Trophoblast cell (in vitro differentiated cells and primary cell): ENCODE measurements around the gene MYH11.

ENCODE experiments used
- DNase-seq, 2 donors: peaks; one replicate each; pipeline ENCODE4 v3.0.0-alpha.2; 2016
- H2AFZ ChIP-seq: 2 replicates; pipeline ENCODE4 v1.6.1; 2013; ENCODE audit warnings: low read length, moderate library complexity, mild to moderate bottlenecking; ENCODE audit not compliant: insufficient read depth, poor library complexity
- H2AK5ac ChIP-seq: 2 replicates; pipeline ENCODE4 v1.6.1; 2013; ENCODE audit warnings: mild to moderate bottlenecking, low read length
- H2BK120ac ChIP-seq: 2 replicates; pipeline ENCODE4 v1.6.1; 2013; ENCODE audit warnings: low read length, mild to moderate bottlenecking, moderate library complexity; ENCODE audit not compliant: insufficient read depth, poor library complexity
- H2BK12ac ChIP-seq: 2 replicates; pipeline ENCODE4 v1.6.1; 2013; ENCODE audit warnings: mild to moderate bottlenecking, low read length, moderate library complexity
- H2BK5ac ChIP-seq: 2 replicates; pipeline ENCODE4 v1.6.1; 2013; ENCODE audit warnings: low read length, low read depth, moderate library complexity, mild to moderate bottlenecking; ENCODE audit not compliant: poor library complexity
- H3K14ac ChIP-seq: 2 replicates; pipeline ENCODE4 v1.6.1; 2013; ENCODE audit warnings: mild to moderate bottlenecking, low read length
- H3K18ac ChIP-seq: 2 replicates; pipeline ENCODE4 v1.6.1; 2013; ENCODE audit warnings: mild to moderate bottlenecking, low read length
- H3K23ac ChIP-seq: 2 replicates; pipeline ENCODE4 v1.6.1; 2013; ENCODE audit warnings: low read length
- H3K27ac ChIP-seq: 2 replicates; pipeline ENCODE4 v1.5.1; 2013; ENCODE audit warnings: low read depth, mild to moderate bottlenecking, inconsistent platforms, low read length, moderate library complexity
- H3K27me3 ChIP-seq: 2 replicates; pipeline ENCODE4 v1.6.1; 2013; ENCODE audit warnings: inconsistent platforms, mild to moderate bottlenecking, low read length, moderate library complexity; ENCODE audit not compliant: insufficient read depth
- H3K36me3 ChIP-seq, 2 experiments: 1 replicate in 1 of 2; 2 replicates in 1 of 2; pipeline ENCODE4 v1.6.1; 2013; ENCODE audit warnings: low read length in 2 of 2, mild to moderate bottlenecking in 2 of 2, moderate library complexity in 1 of 2; ENCODE audit not compliant: insufficient read depth in 2 of 2, control insufficient read depth in 1 of 2
- H3K4ac ChIP-seq: 2 replicates; pipeline ENCODE4 v1.6.1; 2013; ENCODE audit warnings: low read depth, mild to moderate bottlenecking, low read length, moderate library complexity
- H3K4me1 ChIP-seq, 2 experiments: 1 replicate in 1 of 2; 2 replicates in 1 of 2; pipeline ENCODE4 v1.6.1; 2013; ENCODE audit warnings: low read length in 2 of 2, mild to moderate bottlenecking in 2 of 2, moderate library complexity in 1 of 2; ENCODE audit not compliant: insufficient read depth in 2 of 2, control insufficient read depth in 1 of 2
- H3K4me2 ChIP-seq: 2 replicates; pipeline ENCODE4 v1.6.1; 2013; ENCODE audit warnings: inconsistent platforms, mild to moderate bottlenecking, low read length, moderate library complexity
- H3K4me3 ChIP-seq: 2 replicates; pipeline ENCODE4 v1.5.1; 2013; ENCODE audit warnings: mild to moderate bottlenecking, low read depth, low read length, inconsistent platforms
- H3K79me1 ChIP-seq: one replicate; pipeline ENCODE4 v1.6.1; 2013; ENCODE audit warnings: low read length
- H3K79me2 ChIP-seq: 2 replicates; pipeline ENCODE4 v1.6.1; 2013; ENCODE audit warnings: low read length, mild to moderate bottlenecking; ENCODE audit not compliant: control insufficient read depth, insufficient read depth, poor library complexity
- H3K9ac ChIP-seq: 2 replicates; pipeline ENCODE4 v1.6.1; 2013; ENCODE audit warnings: mild to moderate bottlenecking, low read length
- H3K9me3 ChIP-seq: 2 replicates; pipeline ENCODE4 v1.6.1; 2013; ENCODE audit warnings: low read depth, mild to moderate bottlenecking, control low read depth, inconsistent platforms, low read length; ENCODE audit not compliant: insufficient read depth
- H4K12ac ChIP-seq: 2 replicates; pipeline ENCODE4 v1.6.1; 2013; ENCODE audit warnings: low read depth, mild to moderate bottlenecking, low read length, moderate library complexity
- H4K8ac ChIP-seq: 2 replicates; pipeline ENCODE4 v1.6.1; 2013; ENCODE audit warnings: low read depth, mild to moderate bottlenecking, low read length, moderate library complexity
- H4K91ac ChIP-seq: one replicate; pipeline ENCODE4 v1.6.1; 2013; ENCODE audit warnings: low read depth, mild to moderate bottlenecking, low read length, moderate library complexity
- WGBS: extraction: QIAGEN DNeasy Blood & Tissue Kit; methylation state at CpG from one replicate; pipeline ENCODE4 v1.1.7; 2013; ENCODE audit warnings: missing lambda C conversion rate; ENCODE audit not compliant: insufficient read length, insufficient coverage; ENCODE audit errors: extremely low coverage; 5-methylcytosine and 5-hydroxymethylcytosine counted together

Gene MYH11

GRCh38 chr16:15866451-15866850 is 9.6 kb upstream of the MYH11 start:
- WGBS: no CpG with 5 or more reads among the region's 5 CpGs
- H2BK12ac ChIP-seq: no peak overlapping the region

GRCh38 chr16:15865742-15866141 is 8.9 kb upstream of the MYH11 start:
- no peak overlapping the region for H4K8ac ChIP-seq
- H2BK5ac ChIP-seq: no peak overlapping the region
- no peak overlapping the region for H3K18ac ChIP-seq
- no peaks in the 10 kb centered on the region for H3K79me2 ChIP-seq
- no peak overlapping the region for H3K27ac ChIP-seq
- H3K14ac ChIP-seq: no peak overlapping the region
- H3K9me3 ChIP-seq: no peaks in the 10 kb centered on the region
- no peak overlapping the region for H2BK120ac ChIP-seq
- no peaks in the 10 kb centered on the region for H3K4me1 ChIP-seq
- H3K4me3 ChIP-seq: no peak overlapping the region
- no peak overlapping the region for H3K23ac ChIP-seq
- H2AK5ac ChIP-seq: no peak overlapping the region
- no peak overlapping the region for H3K4ac ChIP-seq
- no CpG with 5 or more reads among the region's 7 CpGs for WGBS
- no peak overlapping the region for H4K91ac ChIP-seq
- no peak overlapping the region for H3K4me2 ChIP-seq
- H3K27me3 ChIP-seq: no peaks in the 10 kb centered on the region
- H2AFZ ChIP-seq: no peak overlapping the region
- H3K36me3 ChIP-seq: peaks cover 8 to 13% of the 10 kb centered on the region in 2 experiments
- no peak overlapping the region for H4K12ac ChIP-seq
- no peaks in the 10 kb centered on the region for H3K79me1 ChIP-seq
- H3K9ac ChIP-seq: no peak overlapping the region
- H2BK12ac ChIP-seq: no peak overlapping the region
- DNase-seq: no peak

More at GRCh38 chr16:15866451-15866850, 9.6 kb upstream of the MYH11 start:
- Histone ChIP-seq H3K27me3 (no peaks in the 10 kb centered on the region), H3K4ac (no peak overlapping the region), H3K18ac (no peak overlapping the region), H3K79me2 (no peaks in the 10 kb centered on the region), H4K91ac (no peak overlapping the region), H3K23ac (no peak overlapping the region), H4K12ac (no peak overlapping the region), H3K9me3 (no peaks in the 10 kb centered on the region), H3K27ac (no peak overlapping the region), H3K79me1 (no peaks in the 10 kb centered on the region), H2AFZ (no peak overlapping the region), H2BK5ac (no peak overlapping the region), H3K4me1 (no peaks in the 10 kb centered on the region), H3K9ac (no peak overlapping the region), H3K14ac (no peak overlapping the region), H4K8ac (no peak overlapping the region), H2AK5ac (no peak overlapping the region), H2BK120ac (no peak overlapping the region), H3K4me3 (no peak overlapping the region), H3K36me3 (peaks cover 8 to 16% of the 10 kb centered on the region in 2 experiments), H3K4me2 (no peak overlapping the region)
- DNase-seq: no peak

- no peak overlapping the region for H4K8ac ChIP-seq
- no peaks in the 10 kb centered on the region for H3K9me3 ChIP-seq
- no peak overlapping the region for H4K12ac ChIP-seq
- H3K79me1 ChIP-seq: no peaks in the 10 kb centered on the region
- no peak overlapping the region for H3K4ac ChIP-seq
- no peaks in the 10 kb centered on the region for H3K4me1 ChIP-seq
- no peak overlapping the region for H2BK120ac ChIP-seq
- H4K91ac ChIP-seq: no peak overlapping the region
- no peak overlapping the region for H3K23ac ChIP-seq
- no peak for DNase-seq
- no peak overlapping the region for H3K9ac ChIP-seq
- H3K36me3 ChIP-seq: peaks cover 6 to 12% of the 10 kb centered on the region in 2 experiments
- no peak overlapping the region for H2BK12ac ChIP-seq
- H3K18ac ChIP-seq: no peak overlapping the region
- no peak overlapping the region for H3K4me3 ChIP-seq
- H3K27ac ChIP-seq: no peak overlapping the region
- no peaks in the 10 kb centered on the region for H3K27me3 ChIP-seq
- no peak overlapping the region for H3K4me2 ChIP-seq
- no peak overlapping the region for H2BK5ac ChIP-seq
- no peak overlapping the region for H3K14ac ChIP-seq
- WGBS: no CpG with 5 or more reads among the region's 5 CpGs
- no peaks in the 10 kb centered on the region for H3K79me2 ChIP-seq
- H2AFZ ChIP-seq: no peak overlapping the region
- no peak overlapping the region for H2AK5ac ChIP-seq
These were observed 8.1 kb upstream of the MYH11 start for GRCh38 chr16:15864939-15865338.

- Histone ChIP-seq H3K4ac (no peak overlapping the region), H2BK120ac (no peak overlapping the region), H3K27me3 (peaks cover 8% of the 10 kb centered on the region), H3K36me3 (peaks cover 3 to 5% of the 10 kb centered on the region in 2 experiments), H3K18ac (no peak overlapping the region), H2BK5ac (no peak overlapping the region), H3K23ac (no peak overlapping the region), H4K12ac (no peak overlapping the region), H4K8ac (no peak overlapping the region), H3K4me3 (no peak overlapping the region), H4K91ac (no peak overlapping the region), H2AFZ (no peak overlapping the region), H3K14ac (no peak overlapping the region), H3K4me1 (peaks cover 5 to 12% of the 10 kb centered on the region in 2 experiments), H3K4me2 (no peak overlapping the region), H3K27ac (no peak overlapping the region), H2AK5ac (no peak overlapping the region), H3K79me2 (no peaks in the 10 kb centered on the region), H3K9me3 (peaks cover 1% of the 10 kb centered on the region), H3K9ac (no peak overlapping the region), H3K79me1 (peaks cover 4% of the 10 kb centered on the region), H2BK12ac (no peak overlapping the region)
- no peak for DNase-seq
- WGBS: no CpG with 5 or more reads among the region's 3 CpGs
These were observed 5.2 kb upstream of the MYH11 start for GRCh38 chr16:15861996-15862395.
